WTC11 (cell line): ENCODE data around the gene PPP3R1. TPM values are rescaled to one million over a fixed set of nuclear protein-coding genes. Genes with fewer than 3 reads are reported as not detected.
A peak's percentile ranks its signal among the peaks of the same experiment; 100 is the strongest.

Experiments used
- ATAC-seq: fragments of 200-7000 bp; cut with Tn5 transposase; 2 replicates; pipeline ENCODE4 v1.10.0; 2021; ENCODE audit warnings: mild to moderate bottlenecking, moderate library complexity
- CTCF ChIA-PET: fragments of 300-600 bp; sonication (Branson Sonifier 250); formaldehyde crosslinking; loops from one replicate; lab custom pipeline; 2021; ENCODE audit warnings: antibody characterized with exemption; lab: Charles Lee
- POLR2A ChIA-PET: fragments of 350-600 bp; sonication (Branson Sonifier 250); formaldehyde crosslinking; loops from one replicate; lab custom pipeline; 2021; ENCODE audit warnings: antibody characterized with exemption; lab: Charles Lee
- DNase-seq: peaks from one replicate; pipeline ENCODE4 v3.0.0; 2021; ENCODE audit warnings: low spot score
- H3K27ac Mint-ChIP-seq: 2 replicates; pipeline ENCODE4 v1.8.0; 2021; ENCODE audit warnings: mixed read lengths
- H3K27me3 Mint-ChIP-seq: 2 replicates; pipeline ENCODE4 v1.8.0; 2021; ENCODE audit warnings: low read depth, mild to moderate bottlenecking, moderate library complexity, mixed read lengths
- H3K36me3 Mint-ChIP-seq: 2 replicates; pipeline ENCODE4 v1.8.0; 2021; ENCODE audit warnings: mixed read lengths
- H3K4me1 Mint-ChIP-seq: 2 replicates; pipeline ENCODE4 v1.8.0; 2022; ENCODE audit warnings: mixed read lengths
- H3K4me3 Mint-ChIP-seq: 2 replicates; pipeline ENCODE4 v1.8.0; 2021; ENCODE audit warnings: mild to moderate bottlenecking, moderate library complexity, mixed read lengths
- H3K9me3 Mint-ChIP-seq: 2 replicates; pipeline ENCODE4 v1.8.0; 2021; ENCODE audit warnings: mixed read lengths
- ETV6 ChIP-seq: sonication (generic); formaldehyde crosslinking; IDR thresholded peaks from 2 replicates; pipeline ENCODE4 v1.8.1; 2022; ENCODE audit warnings: mild to moderate bottlenecking, missing genetic modification reagents
- KAT7 ChIP-seq: sonication (generic); formaldehyde crosslinking; IDR thresholded peaks from 2 replicates; pipeline ENCODE4 v1.8.1; 2023; ENCODE audit warnings: missing genetic modification reagents, mild to moderate bottlenecking, borderline replicate concordance
- MYBL2 ChIP-seq: sonication (generic); formaldehyde crosslinking; IDR thresholded peaks from 2 replicates; pipeline ENCODE4 v1.8.1; 2023; ENCODE audit warnings: mild to moderate bottlenecking, moderate library complexity, missing genetic modification reagents
- NFATC4 ChIP-seq: fragments of 250-450 bp; sonication (Bioruptor Pico); IDR thresholded peaks from 2 replicates; pipeline ENCODE4 v1.9.0; 2021; ENCODE audit warnings: mild to moderate bottlenecking
- NR1H2 ChIP-seq: sonication (generic); formaldehyde crosslinking; IDR thresholded peaks from 2 replicates; pipeline ENCODE4 v1.9.0; 2021; ENCODE audit warnings: mild to moderate bottlenecking, moderate library complexity, missing genetic modification reagents
- SMAD4 ChIP-seq: sonication (generic); formaldehyde crosslinking; IDR thresholded peaks from 2 replicates; pipeline ENCODE4 v1.8.0; 2022; ENCODE audit warnings: mild to moderate bottlenecking, missing genetic modification reagents
- SP1 ChIP-seq: sonication (generic); formaldehyde crosslinking; conservative IDR thresholded peaks from 2 replicates; pipeline ENCODE4 v1.8.1; 2022; ENCODE audit warnings: missing genetic modification reagents
- TCF7 ChIP-seq: sonication (generic); formaldehyde crosslinking; IDR thresholded peaks from 2 replicates; pipeline ENCODE4 v1.8.0; 2022; ENCODE audit warnings: mild to moderate bottlenecking, low read depth, missing genetic modification reagents, moderate library complexity
- TEAD1 ChIP-seq: sonication (generic); formaldehyde crosslinking; IDR thresholded peaks from 2 replicates; pipeline ENCODE4 v1.8.0; 2022; ENCODE audit warnings: mild to moderate bottlenecking, missing genetic modification reagents
- TP53 ChIP-seq: sonication (generic); formaldehyde crosslinking; IDR thresholded peaks from 2 replicates; pipeline ENCODE4 v1.8.1; 2023; ENCODE audit warnings: mild to moderate bottlenecking, missing genetic modification reagents
- ZNF416 ChIP-seq: fragments of 250-450 bp; sonication (Bioruptor Pico); IDR thresholded peaks from 2 replicates; pipeline ENCODE4 v1.9.0; 2021; ENCODE audit warnings: mild to moderate bottlenecking, inconsistent platforms
- total RNA-seq: library from RNA; stranded (reverse); gene quantifications from 3 replicates; pipeline ENCODE4 v1.2.3, GENCODE V29; 2021
- TF ChIP-seq, protein P1 (sequence below): fragments of 250-450 bp; sonication (Bioruptor Pico); IDR thresholded peaks from 2 replicates; pipeline ENCODE4 v1.9.0; 2021; ENCODE audit warnings: mild to moderate bottlenecking
- TF ChIP-seq, protein P2 (sequence below): sonication (generic); formaldehyde crosslinking; IDR thresholded peaks from 2 replicates; pipeline ENCODE4 v1.8.0; 2023; ENCODE audit warnings: missing genetic modification reagents
- TF ChIP-seq, protein P3 (sequence below): fragments of 250-450 bp; sonication (Bioruptor Pico); IDR thresholded peaks from 2 replicates; pipeline ENCODE4 v1.8.0; 2021; ENCODE audit warnings: mild to moderate bottlenecking
- TF ChIP-seq, protein P4 (sequence below): sonication (generic); formaldehyde crosslinking; IDR thresholded peaks from 2 replicates; pipeline ENCODE4 v1.8.1; 2022; ENCODE audit warnings: missing genetic modification reagents, borderline replicate concordance
- TF ChIP-seq, protein P5 (sequence below): fragments of 250-450 bp; sonication (Bioruptor Pico); IDR thresholded peaks from 2 replicates; pipeline ENCODE4 v1.9.0; 2021; ENCODE audit warnings: mild to moderate bottlenecking, borderline replicate concordance
- TF ChIP-seq, protein P6 (sequence below): sonication (generic); formaldehyde crosslinking; IDR thresholded peaks from 2 replicates; pipeline ENCODE4 v1.8.0; 2023; ENCODE audit warnings: mild to moderate bottlenecking, missing genetic modification reagents

The PPP3R1 gene
- total RNA-seq, 1 experiment from 2014 or later: 61.4 TPM

DNA sequence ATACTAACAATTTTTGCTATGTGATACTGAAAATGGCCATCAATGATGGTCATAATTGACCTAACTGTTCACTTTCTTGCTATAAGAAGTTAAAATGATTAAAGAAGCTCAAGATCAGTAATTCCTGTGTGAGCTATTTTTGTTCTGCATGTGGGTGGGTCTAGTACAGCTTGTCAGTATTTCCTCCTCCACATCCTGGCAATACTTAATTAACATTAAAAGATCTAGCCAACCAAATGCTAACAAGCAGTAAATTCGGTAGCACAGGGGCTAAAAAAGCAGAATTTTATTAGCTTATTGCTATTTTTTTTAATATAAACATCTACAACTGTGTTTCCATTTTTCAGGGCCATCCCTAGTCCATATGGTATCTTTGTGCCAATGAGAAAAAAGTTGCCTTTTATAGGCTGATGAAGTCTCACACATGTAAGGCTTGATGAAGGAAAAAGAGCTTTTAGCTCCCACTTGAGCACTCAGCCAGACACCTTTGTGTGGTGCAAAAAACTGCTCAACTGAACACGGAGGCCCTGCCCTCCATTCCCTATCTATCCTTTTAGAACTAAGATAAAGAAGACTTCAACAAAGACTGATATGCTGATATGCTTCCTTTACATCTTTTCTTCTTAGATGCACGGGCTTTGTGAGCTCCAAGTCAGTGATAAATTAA is 99.5 kb downstream of the PPP3R1 start:
- no peak for DNase-seq
- no peak for TF ChIP-seq TEAD1
- TF ChIP-seq, protein P1, sequence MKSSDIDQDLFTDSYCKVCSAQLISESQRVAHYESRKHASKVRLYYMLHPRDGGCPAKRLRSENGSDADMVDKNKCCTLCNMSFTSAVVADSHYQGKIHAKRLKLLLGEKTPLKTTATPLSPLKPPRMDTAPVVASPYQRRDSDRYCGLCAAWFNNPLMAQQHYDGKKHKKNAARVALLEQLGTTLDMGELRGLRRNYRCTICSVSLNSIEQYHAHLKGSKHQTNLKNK (CRISPR knock-in tag): no peak
- no peak overlapping the region for H3K4me3 Mint-ChIP-seq
- POLR2A ChIA-PET: no interaction called here
- ATAC-seq: no peak
- CTCF ChIA-PET: interaction anchor here (1.0 to 2.0 kb wide), 3 partner anchors 16 to 139 kb away, joined by 3 to 11 read pairs (median 4); no protein-coding TSS in a partner anchor
- H3K27me3 Mint-ChIP-seq: no peaks in the 10 kb centered on the region
- H3K27ac Mint-ChIP-seq: no peak overlapping the region
- no peaks in the 10 kb centered on the region for H3K9me3 Mint-ChIP-seq
- H3K36me3 Mint-ChIP-seq: no peaks in the 10 kb centered on the region
- H3K4me1 Mint-ChIP-seq: peaks cover 12% of the 10 kb centered on the region

DNA sequence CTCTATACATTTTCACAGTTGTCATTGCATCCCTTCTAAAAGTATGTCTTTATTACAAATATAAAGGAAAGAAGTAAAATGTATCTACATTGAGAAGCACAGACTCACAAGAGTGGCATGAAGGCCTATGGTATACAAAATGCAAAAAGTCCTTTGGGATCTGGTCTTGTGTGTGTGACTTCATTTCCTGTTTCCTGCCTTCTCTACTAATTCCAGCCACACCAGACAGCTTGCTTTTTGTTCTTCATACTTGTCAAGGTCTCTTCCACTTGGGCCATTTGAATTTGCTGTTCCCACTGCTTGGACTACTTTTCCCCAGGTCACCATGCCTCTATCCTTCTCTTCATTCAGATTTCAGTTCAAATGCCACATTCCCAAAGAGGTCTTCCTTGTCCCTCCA is 101.3 kb downstream of the PPP3R1 start:
- ATAC-seq (no peak), DNase-seq (no peak)
- no peaks in the 10 kb centered on the region for H3K9me3 Mint-ChIP-seq
- ChIA-PET POLR2A (no interaction called here), CTCF (interaction anchor here (1.3 kb wide), 1 partner anchor 74 kb away, joined by 3 read pairs; no protein-coding TSS in a partner anchor)
- H3K4me1 Mint-ChIP-seq: peaks cover 4% of the 10 kb centered on the region
- TF ChIP-seq TP53 (CRISPR knock-in tag) (no peak), ETV6 (CRISPR knock-in tag) (no peak), NFATC4 (CRISPR knock-in tag) (no peak), SP1 (CRISPR knock-in tag) (no peak)
- TF ChIP-seq, protein P2, sequence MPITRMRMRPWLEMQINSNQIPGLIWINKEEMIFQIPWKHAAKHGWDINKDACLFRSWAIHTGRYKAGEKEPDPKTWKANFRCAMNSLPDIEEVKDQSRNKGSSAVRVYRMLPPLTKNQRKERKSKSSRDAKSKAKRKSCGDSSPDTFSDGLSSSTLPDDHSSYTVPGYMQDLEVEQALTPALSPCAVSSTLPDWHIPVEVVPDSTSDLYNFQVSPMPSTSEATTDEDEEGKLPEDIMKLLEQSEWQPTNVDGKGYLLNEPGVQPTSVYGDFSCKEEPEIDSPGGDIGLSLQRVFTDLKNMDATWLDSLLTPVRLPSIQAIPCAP (CRISPR knock-in tag): no peak
- TF ChIP-seq, protein P3, sequence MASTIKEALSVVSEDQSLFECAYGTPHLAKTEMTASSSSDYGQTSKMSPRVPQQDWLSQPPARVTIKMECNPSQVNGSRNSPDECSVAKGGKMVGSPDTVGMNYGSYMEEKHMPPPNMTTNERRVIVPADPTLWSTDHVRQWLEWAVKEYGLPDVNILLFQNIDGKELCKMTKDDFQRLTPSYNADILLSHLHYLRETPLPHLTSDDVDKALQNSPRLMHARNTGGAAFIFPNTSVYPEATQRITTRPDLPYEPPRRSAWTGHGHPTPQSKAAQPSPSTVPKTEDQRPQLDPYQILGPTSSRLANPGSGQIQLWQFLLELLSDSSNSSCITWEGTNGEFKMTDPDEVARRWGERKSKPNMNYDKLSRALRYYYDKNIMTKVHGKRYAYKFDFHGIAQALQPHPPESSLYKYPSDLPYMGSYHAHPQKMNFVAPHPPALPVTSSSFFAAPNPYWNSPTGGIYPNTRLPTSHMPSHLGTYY: no peak
- H3K36me3 Mint-ChIP-seq: no peaks in the 10 kb centered on the region
- peak overlapping the region; percentile 16; the same call in 1 of the 2 replicates for H3K27ac Mint-ChIP-seq
- no peaks in the 10 kb centered on the region for H3K27me3 Mint-ChIP-seq
- H3K4me3 Mint-ChIP-seq: no peak overlapping the region

DNA sequence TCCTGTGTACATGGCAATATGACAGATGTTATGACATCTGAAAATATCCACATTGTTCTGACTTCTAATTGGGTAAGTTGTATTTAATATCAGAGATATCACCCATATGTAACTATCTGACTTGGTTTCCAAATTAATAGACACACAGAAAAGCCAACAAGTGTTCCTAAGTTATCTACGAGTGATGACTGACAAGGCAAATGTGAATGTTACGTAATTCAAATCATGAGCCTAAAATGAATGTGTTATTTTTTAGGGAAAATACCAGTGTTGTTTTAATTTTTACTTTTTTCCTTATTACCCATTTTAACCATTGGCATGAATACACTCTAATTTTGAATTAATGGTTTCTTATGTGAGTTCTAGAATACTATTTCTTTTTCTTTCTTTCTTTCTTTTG is 110.5 kb downstream of the PPP3R1 start:
- DNase-seq: no peak
- CTCF ChIA-PET: no interaction called here
- TF ChIP-seq SMAD4 (CRISPR knock-in tag): no peak
- no peak for TF ChIP-seq MYBL2 (CRISPR knock-in tag)
- TF ChIP-seq TCF7 (CRISPR knock-in tag): no peak
- TF ChIP-seq, protein P2 (CRISPR knock-in tag): no peak
- TF ChIP-seq, protein P4, sequence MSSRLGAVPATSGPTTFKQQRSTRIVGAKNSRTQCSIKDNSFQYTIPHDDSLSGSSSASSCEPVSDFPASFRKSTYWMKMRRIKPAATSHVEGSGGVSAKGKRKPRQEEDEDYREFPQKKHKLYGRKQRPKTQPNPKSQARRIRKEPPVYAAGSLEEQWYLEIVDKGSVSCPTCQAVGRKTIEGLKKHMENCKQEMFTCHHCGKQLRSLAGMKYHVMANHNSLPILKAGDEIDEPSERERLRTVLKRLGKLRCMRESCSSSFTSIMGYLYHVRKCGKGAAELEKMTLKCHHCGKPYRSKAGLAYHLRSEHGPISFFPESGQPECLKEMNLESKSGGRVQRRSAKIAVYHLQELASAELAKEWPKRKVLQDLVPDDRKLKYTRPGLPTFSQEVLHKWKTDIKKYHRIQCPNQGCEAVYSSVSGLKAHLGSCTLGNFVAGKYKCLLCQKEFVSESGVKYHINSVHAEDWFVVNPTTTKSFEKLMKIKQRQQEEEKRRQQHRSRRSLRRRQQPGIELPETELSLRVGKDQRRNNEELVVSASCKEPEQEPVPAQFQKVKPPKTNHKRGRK (CRISPR knock-in tag): no peak
- no peak for TF ChIP-seq NR1H2
- no peak for TF ChIP-seq ZNF416 (CRISPR knock-in tag)
- TF ChIP-seq KAT7 (CRISPR knock-in tag): no peak
- TF ChIP-seq, protein P5, sequence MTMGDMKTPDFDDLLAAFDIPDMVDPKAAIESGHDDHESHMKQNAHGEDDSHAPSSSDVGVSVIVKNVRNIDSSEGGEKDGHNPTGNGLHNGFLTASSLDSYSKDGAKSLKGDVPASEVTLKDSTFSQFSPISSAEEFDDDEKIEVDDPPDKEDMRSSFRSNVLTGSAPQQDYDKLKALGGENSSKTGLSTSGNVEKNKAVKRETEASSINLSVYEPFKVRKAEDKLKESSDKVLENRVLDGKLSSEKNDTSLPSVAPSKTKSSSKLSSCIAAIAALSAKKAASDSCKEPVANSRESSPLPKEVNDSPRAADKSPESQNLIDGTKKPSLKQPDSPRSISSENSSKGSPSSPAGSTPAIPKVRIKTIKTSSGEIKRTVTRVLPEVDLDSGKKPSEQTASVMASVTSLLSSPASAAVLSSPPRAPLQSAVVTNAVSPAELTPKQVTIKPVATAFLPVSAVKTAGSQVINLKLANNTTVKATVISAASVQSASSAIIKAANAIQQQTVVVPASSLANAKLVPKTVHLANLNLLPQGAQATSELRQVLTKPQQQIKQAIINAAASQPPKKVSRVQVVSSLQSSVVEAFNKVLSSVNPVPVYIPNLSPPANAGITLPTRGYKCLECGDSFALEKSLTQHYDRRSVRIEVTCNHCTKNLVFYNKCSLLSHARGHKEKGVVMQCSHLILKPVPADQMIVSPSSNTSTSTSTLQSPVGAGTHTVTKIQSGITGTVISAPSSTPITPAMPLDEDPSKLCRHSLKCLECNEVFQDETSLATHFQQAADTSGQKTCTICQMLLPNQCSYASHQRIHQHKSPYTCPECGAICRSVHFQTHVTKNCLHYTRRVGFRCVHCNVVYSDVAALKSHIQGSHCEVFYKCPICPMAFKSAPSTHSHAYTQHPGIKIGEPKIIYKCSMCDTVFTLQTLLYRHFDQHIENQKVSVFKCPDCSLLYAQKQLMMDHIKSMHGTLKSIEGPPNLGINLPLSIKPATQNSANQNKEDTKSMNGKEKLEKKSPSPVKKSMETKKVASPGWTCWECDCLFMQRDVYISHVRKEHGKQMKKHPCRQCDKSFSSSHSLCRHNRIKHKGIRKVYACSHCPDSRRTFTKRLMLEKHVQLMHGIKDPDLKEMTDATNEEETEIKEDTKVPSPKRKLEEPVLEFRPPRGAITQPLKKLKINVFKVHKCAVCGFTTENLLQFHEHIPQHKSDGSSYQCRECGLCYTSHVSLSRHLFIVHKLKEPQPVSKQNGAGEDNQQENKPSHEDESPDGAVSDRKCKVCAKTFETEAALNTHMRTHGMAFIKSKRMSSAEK (CRISPR knock-in tag): no peak
- TF ChIP-seq ETV6 (CRISPR knock-in tag): no peak
- TF ChIP-seq, protein P6, sequence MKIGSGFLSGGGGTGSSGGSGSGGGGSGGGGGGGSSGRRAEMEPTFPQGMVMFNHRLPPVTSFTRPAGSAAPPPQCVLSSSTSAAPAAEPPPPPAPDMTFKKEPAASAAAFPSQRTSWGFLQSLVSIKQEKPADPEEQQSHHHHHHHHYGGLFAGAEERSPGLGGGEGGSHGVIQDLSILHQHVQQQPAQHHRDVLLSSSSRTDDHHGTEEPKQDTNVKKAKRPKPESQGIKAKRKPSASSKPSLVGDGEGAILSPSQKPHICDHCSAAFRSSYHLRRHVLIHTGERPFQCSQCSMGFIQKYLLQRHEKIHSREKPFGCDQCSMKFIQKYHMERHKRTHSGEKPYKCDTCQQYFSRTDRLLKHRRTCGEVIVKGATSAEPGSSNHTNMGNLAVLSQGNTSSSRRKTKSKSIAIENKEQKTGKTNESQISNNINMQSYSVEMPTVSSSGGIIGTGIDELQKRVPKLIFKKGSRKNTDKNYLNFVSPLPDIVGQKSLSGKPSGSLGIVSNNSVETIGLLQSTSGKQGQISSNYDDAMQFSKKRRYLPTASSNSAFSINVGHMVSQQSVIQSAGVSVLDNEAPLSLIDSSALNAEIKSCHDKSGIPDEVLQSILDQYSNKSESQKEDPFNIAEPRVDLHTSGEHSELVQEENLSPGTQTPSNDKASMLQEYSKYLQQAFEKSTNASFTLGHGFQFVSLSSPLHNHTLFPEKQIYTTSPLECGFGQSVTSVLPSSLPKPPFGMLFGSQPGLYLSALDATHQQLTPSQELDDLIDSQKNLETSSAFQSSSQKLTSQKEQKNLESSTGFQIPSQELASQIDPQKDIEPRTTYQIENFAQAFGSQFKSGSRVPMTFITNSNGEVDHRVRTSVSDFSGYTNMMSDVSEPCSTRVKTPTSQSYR (CRISPR knock-in tag): no peak

More for the DNA sequence above, 110.5 kb downstream of the PPP3R1 start:
- H3K4me3 Mint-ChIP-seq: no peak overlapping the region
- H3K9me3 Mint-ChIP-seq: no peaks in the 10 kb centered on the region
- H3K27ac Mint-ChIP-seq: no peak overlapping the region
- no peaks in the 10 kb centered on the region for H3K4me1 Mint-ChIP-seq
- no peaks in the 10 kb centered on the region for H3K27me3 Mint-ChIP-seq
- no peak for ATAC-seq
- POLR2A ChIA-PET: no interaction called here
- H3K36me3 Mint-ChIP-seq: peaks cover 3% of the 10 kb centered on the region
